Glomerular endothelial cell (primary cell): ENCODE measurements around the gene GMFB. TPM values are rescaled to one million over a fixed set of nuclear protein-coding genes. Genes with fewer than 3 reads are reported as not detected.
"Not testable (repeated sequence)": the region's sequence is repeated elsewhere in the genome, so short reads cannot be mapped to it uniquely, and the experiment has no call there.

Experiments
- DNase-seq: peaks from one replicate; pipeline ENCODE4 v3.0.0-alpha.2; 2011; ENCODE audit warnings: low read depth, low spot score; ENCODE audit errors: extremely low read depth
- total RNA-seq: library from RNA; depleted of rRNA; stranded (reverse); fragments of >200 nt; gene quantifications from 2 replicates; pipeline ENCODE4 v1.2.3, GENCODE V29; 2015

Gene GMFB
- total RNA-seq, 1 donor from 2014 or later: 90.5 TPM

GRCh38 chr14:54462048-54462447 lies 26.7 kb downstream of the GMFB start:
- DNase-seq: no peak

GRCh38 chr14:54459106-54459505 lies 29.7 kb downstream of the GMFB start:
- DNase-seq: no peak

GRCh38 chr14:54458536-54458935 lies 30.2 kb downstream of the GMFB start:
- DNase-seq: not testable (repeated sequence)

- DNase-seq: no peak
Measured at GRCh38 chr14:54457609-54457996, 31.2 kb downstream of the GMFB start.

- DNase-seq: not testable (repeated sequence)
Measured at GRCh38 chr14:54456820-54457608, 31.8 kb downstream of the GMFB start.

GRCh38 chr14:54455363-54455762 lies 33.4 kb downstream of the GMFB start:
- DNase-seq: no peak

GRCh38 chr14:54453990-54454389 lies 34.8 kb downstream of the GMFB start:
- not testable (repeated sequence) for DNase-seq

GRCh38 chr14:54453252-54453651 lies 35.5 kb downstream of the GMFB start:
- no peak for DNase-seq

- DNase-seq: no peak
Measured at GRCh38 chr14:54451961-54452360, 36.8 kb downstream of the GMFB start.

GRCh38 chr14:54451121-54451601 lies 37.6 kb downstream of the GMFB start:
- no peak for DNase-seq

- DNase-seq: no peak
Measured at GRCh38 chr14:54450535-54450934, 38.2 kb downstream of the GMFB start.

- DNase-seq: no peak
Measured at GRCh38 chr14:54447231-54447692, 41.5 kb downstream of the GMFB start.

GRCh38 chr14:54446161-54446693 lies 42.6 kb downstream of the GMFB start:
- no peak for DNase-seq

- DNase-seq: no peak
Measured at GRCh38 chr14:54444681-54445080, 44.1 kb downstream of the GMFB start.

GRCh38 chr14:54443981-54444380 lies 44.8 kb downstream of the GMFB start:
- DNase-seq: no peak

GRCh38 chr14:54442961-54443360 lies 45.8 kb downstream of the GMFB start:
- DNase-seq: not testable (repeated sequence)

- no peak for DNase-seq
Measured at GRCh38 chr14:54440873-54441868, 47.6 kb downstream of the GMFB start, which contains the start of gene CNIH1. TSS of gene CNIH1 (minus strand) at chr14:54441374. CDS start at chr14:54441327, 47 bp downstream.

GRCh38 chr14:54440476-54440872 lies 48.3 kb downstream of the GMFB start:
- DNase-seq: no peak

GRCh38 chr14:54440037-54440436 lies 48.7 kb downstream of the GMFB start:
- DNase-seq: no peak

GRCh38 chr14:54438703-54439102 lies 50.1 kb downstream of the GMFB start:
- no peak for DNase-seq

GRCh38 chr14:54437954-54438353 lies 50.8 kb downstream of the GMFB start:
- not testable (repeated sequence) for DNase-seq
